T47D (cell line): ENCODE results near the gene CCDC61.

ENCODE experiments used
- DNase-seq, 2 experiments: peaks; one replicate each; pipeline versions ENCODE4 v3.0.0 to v3.0.0-alpha.2; 2011 to 2012; ENCODE audit warnings: low read depth in 1 of 2, low spot score in 1 of 2
- JUND ChIP-seq: IDR thresholded peaks from 2 replicates; pipeline ENCODE4 v1.6.1; 2012; ENCODE audit warnings: low read depth
- in situ Hi-C: cut with HindIII; loops from 2 replicates; pipeline ENCODE4 v1.10.0; 2016; ENCODE audit warnings: low sequenced_read_pairs, low pct_unique_long_range_greater_than_20kb

The CCDC61 gene, protein sequence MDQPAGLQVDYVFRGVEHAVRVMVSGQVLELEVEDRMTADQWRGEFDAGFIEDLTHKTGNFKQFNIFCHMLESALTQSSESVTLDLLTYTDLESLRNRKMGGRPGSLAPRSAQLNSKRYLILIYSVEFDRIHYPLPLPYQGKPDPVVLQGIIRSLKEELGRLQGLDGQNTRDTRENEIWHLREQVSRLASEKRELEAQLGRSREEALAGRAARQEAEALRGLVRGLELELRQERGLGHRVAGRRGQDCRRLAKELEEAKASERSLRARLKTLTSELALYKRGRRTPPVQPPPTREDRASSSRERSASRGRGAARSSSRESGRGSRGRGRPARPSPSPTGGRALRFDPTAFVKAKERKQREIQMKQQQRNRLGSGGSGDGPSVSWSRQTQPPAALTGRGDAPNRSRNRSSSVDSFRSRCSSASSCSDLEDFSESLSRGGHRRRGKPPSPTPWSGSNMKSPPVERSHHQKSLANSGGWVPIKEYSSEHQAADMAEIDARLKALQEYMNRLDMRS

DNA sequence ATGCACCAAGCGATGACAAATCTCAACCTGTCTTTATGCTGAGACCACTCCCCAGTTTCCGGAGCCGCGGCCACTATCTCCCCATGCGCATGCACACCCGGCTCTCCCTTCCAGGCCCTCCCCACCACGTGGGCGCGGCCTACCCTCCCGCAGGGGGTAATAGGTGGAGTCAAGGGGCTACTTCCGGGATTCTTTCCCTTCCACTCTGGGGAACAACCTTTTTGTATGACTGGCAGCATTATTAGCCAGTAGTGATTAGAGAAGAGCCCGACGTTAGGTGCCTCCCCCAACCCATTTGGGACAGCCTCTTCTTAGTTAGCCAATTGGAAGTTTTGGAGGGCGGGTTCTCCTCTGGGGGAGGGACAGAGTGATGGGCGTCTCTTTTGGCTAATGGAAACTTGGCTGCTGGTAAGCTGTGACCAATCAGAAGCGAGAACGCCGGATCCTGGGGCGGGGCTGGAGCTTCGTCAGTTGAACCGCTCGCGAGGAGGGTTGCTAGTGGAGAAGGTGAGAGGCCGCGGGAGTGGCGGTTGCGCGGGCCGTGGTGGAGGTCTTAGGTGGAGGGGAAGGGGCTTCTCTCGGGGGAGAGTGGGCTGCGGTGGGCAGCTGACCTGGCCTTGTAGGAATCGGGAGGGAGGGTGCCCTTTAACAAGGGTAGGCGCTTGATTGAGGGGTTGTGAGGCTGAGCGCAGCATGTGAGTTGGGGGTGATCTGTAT lies at the start of gene CCDC61:
CCDC61 (plus strand) TSS at position 470 of the 717 bp plus-strand sequence. CDS start 7,552 bp downstream, outside the sequence.
- no peak for TF ChIP-seq JUND
- peak; percentile 88 to 99 for DNase-seq
- in situ Hi-C loops, result no loop called here

DNA sequence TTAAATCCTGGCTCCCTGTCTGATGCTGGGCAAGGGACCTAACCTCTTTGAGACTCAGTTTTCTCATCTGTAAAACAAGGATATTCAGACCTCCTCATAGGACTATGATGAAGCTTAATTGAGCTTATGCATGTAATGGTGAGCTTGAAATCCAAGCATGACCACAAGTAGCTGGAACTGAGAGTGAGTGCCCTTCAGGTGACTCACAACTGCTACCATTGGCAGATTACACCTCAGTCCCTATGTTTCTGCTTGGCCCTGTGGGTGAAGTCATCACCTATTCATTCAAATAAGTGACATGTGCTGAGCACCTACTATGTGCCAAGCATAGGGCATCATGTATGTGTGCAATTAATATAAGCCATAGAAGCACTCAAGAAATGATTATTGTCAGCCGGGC lies 47.3 kb upstream of the CCDC61 start:
- in situ Hi-C loops, result no loop called here
- no peak for TF ChIP-seq JUND
- no peak for DNase-seq

DNA sequence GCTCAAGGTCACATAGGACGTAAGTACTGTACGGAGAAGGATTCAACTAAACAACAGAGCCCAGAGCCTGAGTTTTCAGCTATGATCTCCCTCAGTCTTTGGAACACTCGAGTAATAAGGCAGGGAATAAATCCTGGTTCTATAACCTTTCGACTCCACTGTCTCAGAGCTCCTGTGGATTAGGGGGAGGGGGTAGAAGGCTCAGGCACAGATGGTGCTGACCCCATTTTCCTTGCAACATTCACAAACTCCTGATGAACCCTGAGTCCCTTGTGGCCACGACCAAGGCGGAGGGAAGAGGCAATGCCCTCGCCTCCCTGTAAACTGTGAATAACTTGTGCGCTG lies 43.0 kb upstream of the CCDC61 start:
- DNase-seq, result no peak
- TF ChIP-seq JUND, result no peak
- in situ Hi-C loops, result no loop called here

DNA sequence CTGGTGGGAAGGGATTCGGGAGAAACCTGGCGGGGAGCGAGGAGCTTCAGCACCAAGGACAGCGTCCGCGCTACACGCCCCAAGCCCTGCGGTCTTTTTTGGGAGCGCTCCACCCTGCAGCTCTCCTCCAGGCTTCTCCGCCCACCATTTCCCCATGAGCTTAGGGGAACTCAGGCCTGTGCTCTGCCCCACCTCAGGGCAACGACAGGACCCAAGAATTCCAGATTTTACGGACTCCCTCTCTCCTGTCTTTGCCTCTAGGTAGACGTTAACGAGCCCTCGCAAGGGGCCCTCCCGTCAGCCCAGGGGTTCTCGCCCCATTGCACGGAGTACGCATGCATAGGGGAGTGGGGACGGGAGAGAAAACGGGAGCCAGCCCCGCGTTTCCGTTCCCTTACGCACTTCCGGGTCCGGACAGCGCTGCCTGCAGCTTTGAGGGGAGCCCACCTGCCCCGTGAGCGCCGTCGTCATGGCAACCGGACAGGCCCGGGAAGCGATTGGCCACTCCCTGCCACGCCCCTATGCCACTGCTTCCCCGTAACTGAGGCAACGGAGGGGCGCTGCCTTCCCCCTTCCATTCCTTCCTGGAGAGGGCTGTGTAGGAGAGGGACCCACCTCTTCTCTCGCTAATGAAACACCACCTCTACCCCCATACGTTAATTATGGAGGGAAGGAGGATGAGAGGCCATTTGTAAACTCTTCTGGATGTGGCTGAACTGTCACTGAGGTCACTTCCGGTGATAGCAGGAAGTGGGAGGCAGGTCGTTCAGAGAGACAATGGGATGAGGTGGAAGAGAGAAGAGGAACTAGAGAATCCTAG lies 42.4 kb upstream of the CCDC61 start:
- no peak for TF ChIP-seq JUND
- peak; percentile 66 to 69 for DNase-seq
- in situ Hi-C loops, result no loop called here

DNA sequence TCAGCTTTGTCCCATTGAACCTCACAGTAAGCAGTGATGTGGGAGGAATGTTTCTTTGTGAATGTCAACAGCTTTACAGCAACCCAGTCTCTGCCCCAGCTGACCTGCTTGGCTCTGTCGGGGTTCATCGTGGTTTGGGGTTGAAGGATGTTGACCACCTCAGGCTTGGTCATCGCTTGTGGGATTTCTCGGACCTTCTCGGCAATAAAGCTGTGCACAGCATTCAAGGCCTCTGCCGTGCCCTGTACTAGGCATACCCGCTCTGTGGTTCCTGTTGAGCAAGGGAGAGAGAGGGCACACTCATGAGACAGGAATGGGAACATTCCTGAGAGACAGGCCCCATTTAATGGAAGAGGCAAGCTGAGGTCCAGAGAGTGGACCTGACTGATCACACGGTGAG lies 41.6 kb upstream of the CCDC61 start:
- no peak for TF ChIP-seq JUND
- in situ Hi-C loops, result no loop called here
- no peak for DNase-seq

DNA sequence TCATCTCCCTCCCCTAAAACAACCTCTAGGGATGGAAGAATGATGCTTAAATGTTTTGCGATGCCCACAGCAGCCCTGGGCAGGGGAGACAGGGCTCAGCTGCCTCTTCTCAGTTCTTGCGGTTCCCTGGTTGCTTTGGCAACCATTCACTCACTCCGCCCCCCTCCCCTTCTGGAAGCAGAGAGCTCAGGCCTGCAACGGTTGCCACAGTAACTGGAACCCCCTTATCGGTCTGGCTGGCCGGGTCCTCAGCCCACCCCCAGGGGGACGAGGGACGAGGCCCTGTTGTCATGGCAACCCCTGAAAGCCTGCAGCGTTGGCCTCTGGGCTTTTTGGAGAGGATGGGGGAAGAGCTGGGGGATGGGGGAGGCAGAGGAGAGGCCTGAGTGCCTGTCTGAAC lies 41.1 kb upstream of the CCDC61 start:
- in situ Hi-C loops, result no loop called here
- DNase-seq, result no peak
- no peak for TF ChIP-seq JUND

DNA sequence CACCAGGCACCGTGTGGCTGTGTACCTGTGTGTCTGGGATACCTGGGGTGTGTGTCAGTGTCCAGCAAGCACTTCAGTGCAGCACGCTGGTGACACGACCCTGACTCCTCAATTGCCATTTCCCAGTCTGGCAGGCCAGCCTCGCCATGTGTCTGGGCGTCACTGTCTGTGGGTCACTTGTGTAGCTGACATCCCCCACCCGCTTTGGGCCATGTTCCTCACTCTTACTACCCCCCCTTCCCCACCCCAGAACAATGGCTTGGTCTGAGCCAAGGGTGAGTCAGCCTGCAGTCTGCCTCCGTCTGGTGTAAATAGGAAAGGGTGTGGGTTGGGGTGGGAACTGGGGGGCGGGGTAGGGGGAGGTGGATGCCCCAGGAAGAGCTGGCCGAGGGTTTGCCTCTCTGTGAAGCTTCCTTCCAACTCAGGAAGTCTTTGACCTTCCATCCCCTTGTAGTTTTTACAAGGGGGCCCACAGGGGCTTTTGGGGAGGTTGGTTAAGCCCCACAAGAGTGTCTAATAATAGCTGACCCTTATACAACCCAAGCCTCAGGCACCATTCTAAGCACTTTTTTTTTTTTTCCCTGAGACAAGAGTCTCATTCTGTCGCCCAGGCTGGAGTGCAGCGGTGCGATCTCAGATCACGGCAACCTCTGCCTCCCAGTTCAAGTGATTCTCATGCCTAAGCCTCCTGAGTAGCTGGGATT lies 39.2 kb upstream of the CCDC61 start:
- in situ Hi-C loops, result no loop called here
- DNase-seq, result no peak
- no peak for TF ChIP-seq JUND

DNA sequence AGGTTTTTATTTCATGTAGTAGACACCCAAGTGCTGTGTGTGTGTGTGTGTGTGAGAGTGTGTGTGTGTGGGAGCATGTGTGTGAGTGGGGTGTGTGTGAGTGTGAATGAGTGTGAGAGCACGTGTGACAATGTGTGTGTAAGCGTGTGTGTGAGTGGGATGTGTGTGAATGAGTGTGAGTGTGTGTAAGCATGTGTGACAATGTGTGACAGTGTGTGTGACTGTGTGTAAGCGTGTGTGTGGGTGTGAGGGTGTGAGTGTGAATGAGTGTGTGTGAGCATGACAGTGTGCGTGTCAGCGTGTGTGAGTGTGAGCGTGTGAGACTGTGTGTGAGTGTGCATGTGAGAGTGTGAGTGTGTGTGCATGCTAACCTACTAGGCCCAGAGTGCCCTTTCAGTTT lies 36.9 kb upstream of the CCDC61 start:
- no peak for TF ChIP-seq JUND
- in situ Hi-C loops, result no loop called here
- DNase-seq, result no peak

DNA sequence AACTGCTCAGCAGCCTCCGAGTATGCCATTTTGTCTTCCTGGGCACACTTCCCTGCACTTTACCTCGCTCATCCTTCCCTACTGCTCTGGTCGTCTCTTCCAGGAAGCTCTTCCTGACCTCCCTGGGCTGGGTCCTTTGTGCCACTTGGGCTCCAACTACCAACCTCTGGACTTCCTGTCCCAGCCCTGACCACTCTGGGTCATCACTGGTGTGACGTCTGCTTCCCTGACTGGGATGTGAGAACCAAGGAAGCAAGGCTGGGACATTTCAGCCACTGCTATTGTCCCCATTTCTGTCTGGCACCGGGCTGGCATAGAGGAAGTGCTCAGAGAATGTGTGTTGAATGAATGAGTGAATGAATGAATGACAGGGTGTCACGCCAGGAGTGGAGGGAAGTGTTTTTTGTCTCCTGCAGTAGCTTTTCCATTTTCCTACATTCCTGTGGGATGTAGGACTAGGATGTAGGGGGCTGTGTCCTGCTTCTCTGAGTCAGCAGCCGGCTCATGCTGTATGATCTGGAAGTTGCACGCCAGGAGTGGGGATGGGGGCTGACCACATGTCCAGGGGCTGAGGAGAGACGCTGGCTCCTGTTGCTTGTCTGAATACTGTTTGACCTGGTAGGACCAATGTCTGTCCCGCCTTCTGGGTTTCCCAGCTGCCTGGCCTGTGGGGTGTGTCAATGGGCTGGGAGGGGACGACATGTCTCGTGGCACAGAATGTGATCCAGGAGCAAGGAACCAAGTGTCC lies 36.3 kb upstream of the CCDC61 start:
- in situ Hi-C loops, result no loop called here
- DNase-seq, result no peak
- TF ChIP-seq JUND, result no peak

DNA sequence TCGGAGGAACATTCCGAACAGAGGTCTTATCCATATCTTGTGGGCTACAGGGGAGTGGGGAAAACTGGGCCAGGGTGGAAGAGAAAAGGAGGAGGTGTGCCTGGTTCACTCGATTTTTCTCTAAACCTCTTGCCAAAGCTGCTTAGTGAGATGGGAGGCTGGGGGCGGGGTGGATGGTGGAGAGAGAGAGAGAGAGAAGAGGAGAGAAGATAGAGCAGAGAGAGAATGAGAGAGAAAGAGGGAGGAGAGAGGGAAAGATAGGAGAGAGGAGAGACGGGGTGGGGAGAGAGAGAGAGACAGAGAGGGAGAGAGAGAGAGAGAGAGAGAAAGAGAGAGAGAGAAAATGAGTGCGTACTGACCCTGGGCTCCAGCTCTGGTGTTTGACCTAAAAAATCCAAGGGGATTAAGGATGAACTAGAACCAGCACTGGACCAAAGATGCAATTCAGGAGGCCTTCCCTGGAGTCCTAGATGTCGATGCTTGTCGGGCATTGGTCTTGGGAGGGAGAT lies 35.7 kb upstream of the CCDC61 start:
- no peak for TF ChIP-seq JUND
- in situ Hi-C loops, result no loop called here
- DNase-seq, result no peak

DNA sequence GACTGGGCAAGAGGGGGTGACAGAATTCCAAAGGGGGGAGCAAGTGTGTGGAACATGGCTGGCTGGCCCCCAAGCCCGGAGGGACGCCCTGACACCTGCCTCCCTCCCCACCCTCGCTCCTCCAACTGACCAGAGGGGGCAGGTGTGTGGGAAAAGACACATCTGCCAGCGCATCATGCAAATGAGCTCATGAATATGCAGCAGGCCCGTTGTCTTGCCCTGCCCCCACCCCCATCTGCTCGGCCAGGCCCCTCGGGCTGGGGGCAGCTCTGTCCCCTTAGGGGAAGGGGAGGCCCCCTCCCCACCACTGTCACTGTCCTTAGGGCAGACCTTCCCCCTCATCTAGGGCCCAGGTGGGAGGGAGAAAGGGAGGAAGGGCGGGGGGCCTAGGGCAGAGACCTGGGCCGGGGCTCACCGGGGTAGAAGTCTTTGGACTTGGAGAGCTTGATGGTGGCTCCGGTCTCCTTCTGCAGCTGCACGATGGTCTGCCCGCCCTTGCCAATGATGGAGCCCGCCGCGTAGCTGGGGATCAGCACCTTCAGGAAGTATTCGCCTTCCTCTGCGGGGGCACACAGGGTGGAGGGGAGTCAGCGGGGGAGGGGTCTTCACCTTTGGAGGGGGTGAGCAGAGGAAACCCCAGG lies 34.6 kb upstream of the CCDC61 start:
- DNase-seq, result peak in 1 of 2 experiments; percentile 23
- in situ Hi-C loops, result no loop called here
- TF ChIP-seq JUND, result no peak
